ENCODE measurements around the gene C1QTNF4. TPM values are rescaled to one million over a fixed set of nuclear protein-coding genes. Genes with fewer than 3 reads are reported as not detected.

Gene C1QTNF4
- total and polyA plus RNA-seq, 9 of the 15 experiments (the other 6 are each of a cell fraction or from before 2014, with no cell fraction given): not detected

DNA sequence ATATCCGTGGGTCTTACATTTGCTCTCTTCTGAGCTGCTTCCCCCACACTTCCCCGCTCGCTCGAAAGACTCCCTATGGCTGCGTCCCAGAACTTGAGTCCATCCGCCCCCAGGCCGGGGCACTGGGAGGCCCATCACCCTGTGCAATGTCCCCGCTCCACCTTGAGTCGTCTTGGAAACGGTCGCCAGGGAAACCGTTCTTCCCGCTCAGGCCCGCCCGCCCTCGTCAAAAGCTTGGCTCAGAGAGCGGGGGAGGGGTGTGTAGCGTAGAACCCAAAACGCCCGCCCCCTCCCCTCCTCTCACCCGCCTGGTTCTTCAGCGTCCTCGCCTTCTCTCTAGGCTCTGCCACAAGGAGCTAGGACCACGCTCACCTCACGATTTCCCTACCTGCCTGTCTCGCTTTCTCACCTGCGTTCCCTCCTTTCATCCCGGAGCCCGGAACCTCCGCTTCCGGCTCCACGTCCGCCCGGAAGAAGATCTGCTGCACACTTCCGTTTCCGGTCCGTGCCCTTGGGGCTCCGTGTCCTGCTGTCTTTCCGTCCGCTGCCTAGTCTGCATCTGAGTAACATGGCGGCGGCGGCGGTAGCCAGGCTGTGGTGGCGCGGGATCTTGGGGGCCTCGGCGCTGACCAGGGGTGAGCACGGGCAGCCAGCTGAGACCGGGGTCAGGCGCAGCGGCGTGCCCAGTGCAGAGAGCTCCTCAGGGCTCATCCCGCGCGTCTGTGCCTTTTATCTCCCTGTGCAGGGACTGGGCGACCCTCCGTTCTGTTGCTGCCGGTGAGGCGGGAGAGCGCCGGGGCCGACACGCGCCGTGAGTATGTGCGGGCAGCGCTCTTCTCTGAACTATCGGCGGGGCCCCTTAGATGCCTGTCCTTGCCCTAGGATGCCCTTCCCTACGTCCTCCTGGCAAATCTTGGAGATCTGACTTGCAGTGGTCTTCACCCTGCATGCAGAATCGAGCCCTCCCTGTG is 15.4 kb downstream of the C1QTNF4 start, which contains the start of the genes KBTBD4 and NDUFS3 (continued):
- TF ChIP-seq, protein P1, sequence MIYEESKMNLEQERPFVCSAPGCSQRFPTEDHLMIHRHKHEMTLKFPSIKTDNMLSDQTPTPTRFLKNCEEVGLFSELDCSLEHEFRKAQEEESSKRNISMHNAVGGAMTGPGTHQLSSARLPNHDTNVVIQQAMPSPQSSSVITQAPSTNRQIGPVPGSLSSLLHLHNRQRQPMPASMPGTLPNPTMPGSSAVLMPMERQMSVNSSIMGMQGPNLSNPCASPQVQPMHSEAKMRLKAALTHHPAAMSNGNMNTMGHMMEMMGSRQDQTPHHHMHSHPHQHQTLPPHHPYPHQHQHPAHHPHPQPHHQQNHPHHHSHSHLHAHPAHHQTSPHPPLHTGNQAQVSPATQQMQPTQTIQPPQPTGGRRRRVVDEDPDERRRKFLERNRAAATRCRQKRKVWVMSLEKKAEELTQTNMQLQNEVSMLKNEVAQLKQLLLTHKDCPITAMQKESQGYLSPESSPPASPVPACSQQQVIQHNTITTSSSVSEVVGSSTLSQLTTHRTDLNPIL (CRISPR knock-in tag; IDR thresholded peaks at IDR 0.05): no peak
- TF ChIP-seq MAZ (CRISPR knock-in tag; conservative IDR thresholded peaks at IDR 0.05 in 1 of 2, IDR thresholded peaks at IDR 0.05 in 1 of 2) (peak; percentile 90 to 97), NBN (IDR thresholded peaks at IDR 0.05; ENCODE audit: low read depth) (peak; percentile 98), SMAD2 (IDR thresholded peaks at IDR 0.05; ENCODE audit: low read depth, low read length) (no peak), SREBF2 (CRISPR knock-in tag; IDR thresholded peaks at IDR 0.05) (no peak), CBFA2T3 (IDR thresholded peaks at IDR 0.05) (no peak; the same call in 1 of the 2 replicates), PTBP1 (IDR thresholded peaks at IDR 0.05; ENCODE audit: low read depth, low read length) (no peak), CC2D1A (IDR thresholded peaks at IDR 0.05) (peak; percentile 92), POLR2H (tag; IDR thresholded peaks at IDR 0.05; ENCODE audit: low read depth) (peak; percentile 69; the same call in 1 of the 2 replicates), PHTF2 (CRISPR knock-in tag; IDR thresholded peaks at IDR 0.05) (no peak), ERF (CRISPR knock-in tag; IDR thresholded peaks at IDR 0.05) (no peak; the same call in 1 of the 2 replicates), CHD1 (IDR thresholded peaks at IDR 0.05; ENCODE audit: low read length) (peak; percentile 79), TEAD1 (CRISPR knock-in tag; IDR thresholded peaks at IDR 0.05) (no peak), MEIS2 (IDR thresholded peaks at IDR 0.05; ENCODE audit: partially characterized antibody) (peak; percentile 32), ZNF133 (CRISPR knock-in tag; IDR thresholded peaks at IDR 0.05) (no peak; the same call in 1 of the 2 replicates)
- TF ChIP-seq, protein P2, sequence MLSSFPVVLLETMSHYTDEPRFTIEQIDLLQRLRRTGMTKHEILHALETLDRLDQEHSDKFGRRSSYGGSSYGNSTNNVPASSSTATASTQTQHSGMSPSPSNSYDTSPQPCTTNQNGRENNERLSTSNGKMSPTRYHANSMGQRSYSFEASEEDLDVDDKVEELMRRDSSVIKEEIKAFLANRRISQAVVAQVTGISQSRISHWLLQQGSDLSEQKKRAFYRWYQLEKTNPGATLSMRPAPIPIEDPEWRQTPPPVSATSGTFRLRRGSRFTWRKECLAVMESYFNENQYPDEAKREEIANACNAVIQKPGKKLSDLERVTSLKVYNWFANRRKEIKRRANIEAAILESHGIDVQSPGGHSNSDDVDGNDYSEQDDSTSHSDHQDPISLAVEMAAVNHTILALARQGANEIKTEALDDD (IDR thresholded peaks at IDR 0.05): no peak; the same call in 1 of the 2 replicates
- TF ChIP-seq, protein P3, sequence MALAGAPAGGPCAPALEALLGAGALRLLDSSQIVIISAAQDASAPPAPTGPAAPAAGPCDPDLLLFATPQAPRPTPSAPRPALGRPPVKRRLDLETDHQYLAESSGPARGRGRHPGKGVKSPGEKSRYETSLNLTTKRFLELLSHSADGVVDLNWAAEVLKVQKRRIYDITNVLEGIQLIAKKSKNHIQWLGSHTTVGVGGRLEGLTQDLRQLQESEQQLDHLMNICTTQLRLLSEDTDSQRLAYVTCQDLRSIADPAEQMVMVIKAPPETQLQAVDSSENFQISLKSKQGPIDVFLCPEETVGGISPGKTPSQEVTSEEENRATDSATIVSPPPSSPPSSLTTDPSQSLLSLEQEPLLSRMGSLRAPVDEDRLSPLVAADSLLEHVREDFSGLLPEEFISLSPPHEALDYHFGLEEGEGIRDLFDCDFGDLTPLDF (CRISPR knock-in tag; IDR thresholded peaks at IDR 0.05): peak; percentile 71; the same call in 1 of the 2 replicates
- TF ChIP-seq, protein P4, sequence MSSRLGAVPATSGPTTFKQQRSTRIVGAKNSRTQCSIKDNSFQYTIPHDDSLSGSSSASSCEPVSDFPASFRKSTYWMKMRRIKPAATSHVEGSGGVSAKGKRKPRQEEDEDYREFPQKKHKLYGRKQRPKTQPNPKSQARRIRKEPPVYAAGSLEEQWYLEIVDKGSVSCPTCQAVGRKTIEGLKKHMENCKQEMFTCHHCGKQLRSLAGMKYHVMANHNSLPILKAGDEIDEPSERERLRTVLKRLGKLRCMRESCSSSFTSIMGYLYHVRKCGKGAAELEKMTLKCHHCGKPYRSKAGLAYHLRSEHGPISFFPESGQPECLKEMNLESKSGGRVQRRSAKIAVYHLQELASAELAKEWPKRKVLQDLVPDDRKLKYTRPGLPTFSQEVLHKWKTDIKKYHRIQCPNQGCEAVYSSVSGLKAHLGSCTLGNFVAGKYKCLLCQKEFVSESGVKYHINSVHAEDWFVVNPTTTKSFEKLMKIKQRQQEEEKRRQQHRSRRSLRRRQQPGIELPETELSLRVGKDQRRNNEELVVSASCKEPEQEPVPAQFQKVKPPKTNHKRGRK (tag; IDR thresholded peaks at IDR 0.05): no peak
- TF ChIP-seq, protein P5, sequence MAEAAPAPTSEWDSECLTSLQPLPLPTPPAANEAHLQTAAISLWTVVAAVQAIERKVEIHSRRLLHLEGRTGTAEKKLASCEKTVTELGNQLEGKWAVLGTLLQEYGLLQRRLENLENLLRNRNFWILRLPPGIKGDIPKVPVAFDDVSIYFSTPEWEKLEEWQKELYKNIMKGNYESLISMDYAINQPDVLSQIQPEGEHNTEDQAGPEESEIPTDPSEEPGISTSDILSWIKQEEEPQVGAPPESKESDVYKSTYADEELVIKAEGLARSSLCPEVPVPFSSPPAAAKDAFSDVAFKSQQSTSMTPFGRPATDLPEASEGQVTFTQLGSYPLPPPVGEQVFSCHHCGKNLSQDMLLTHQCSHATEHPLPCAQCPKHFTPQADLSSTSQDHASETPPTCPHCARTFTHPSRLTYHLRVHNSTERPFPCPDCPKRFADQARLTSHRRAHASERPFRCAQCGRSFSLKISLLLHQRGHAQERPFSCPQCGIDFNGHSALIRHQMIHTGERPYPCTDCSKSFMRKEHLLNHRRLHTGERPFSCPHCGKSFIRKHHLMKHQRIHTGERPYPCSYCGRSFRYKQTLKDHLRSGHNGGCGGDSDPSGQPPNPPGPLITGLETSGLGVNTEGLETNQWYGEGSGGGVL (CRISPR knock-in tag; IDR thresholded peaks at IDR 0.05): no peak

All from K562 (cell line).